K562 (cell line): ENCODE results near the gene KLHL22.

Experiments
- BCL6 ChIP-seq: fragments of 250-450 bp; sonication (Bioruptor Pico); IDR thresholded peaks from 2 replicates; pipeline ENCODE4 v1.4.0; 2020
- CTCF ChIP-seq, 3 experiments: IDR thresholded peaks in 2 of 3; conservative IDR thresholded peaks in 1 of 3; 2 replicates each; pipeline ENCODE4 v1.5.1; 2011 to 2012; ENCODE audit warnings: low read length in 3 of 3, mild to moderate bottlenecking in 3 of 3, control low read depth in 2 of 3, improper control_type of control experiment in 1 of 3, inconsistent platforms in 1 of 3, low read depth in 1 of 3, mixed read lengths in 1 of 3, moderate library complexity in 1 of 3; ENCODE audit not compliant: insufficient read depth in 2 of 3
- LCOR ChIP-seq: sonication (generic); formaldehyde crosslinking; IDR thresholded peaks from 2 replicates; pipeline ENCODE4 v1.8.0; 2022; ENCODE audit warnings: mild to moderate bottlenecking, missing genetic modification reagents
- ZFX ChIP-seq: sonication (generic); formaldehyde crosslinking; IDR thresholded peaks from 2 replicates; pipeline ENCODE4 v1.8.0; 2022; ENCODE audit warnings: mild to moderate bottlenecking, missing genetic modification reagents, moderate library complexity
- ZNF609 ChIP-seq: sonication (generic); formaldehyde crosslinking; IDR thresholded peaks from 2 replicates; pipeline ENCODE4 v1.8.1; 2023; ENCODE audit warnings: missing genetic modification reagents, mild to moderate bottlenecking, borderline replicate concordance

DNA sequence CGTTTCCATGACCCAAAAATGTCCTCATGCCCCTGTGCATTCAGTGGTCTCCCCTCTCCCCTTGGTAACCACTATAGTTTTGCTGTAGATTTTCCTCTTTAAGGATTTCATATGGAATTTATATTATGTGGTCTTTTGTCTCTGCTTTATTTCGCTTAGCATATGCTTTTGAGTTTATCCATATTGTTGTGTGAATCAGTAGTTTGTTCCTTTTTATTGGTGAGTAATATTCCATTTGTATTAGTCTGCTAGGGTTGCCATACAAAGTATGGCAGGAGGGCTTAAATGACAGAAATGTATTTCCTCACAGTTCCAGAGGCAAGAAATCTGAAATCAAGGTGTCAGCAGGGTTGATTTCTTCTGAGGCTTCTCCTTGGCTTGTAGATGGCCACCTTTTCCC, 98.1 kb downstream of the KLHL22 start:
- TF ChIP-seq BCL6 (CRISPR knock-in tag) (no peak), ZFX (no peak), LCOR (CRISPR knock-in tag) (no peak), CTCF (IDR thresholded peaks at IDR 0.05 in 2 of 3, conservative IDR thresholded peaks at IDR 0.05 in 1 of 3; ENCODE audit: insufficient read depth in 2 of 3, low read depth in 1 of 3, low read length in 3 of 3) (no peak), ZNF609 (CRISPR knock-in tag) (no peak)
